Neuronal stem cell (in vitro differentiated cells): ENCODE data around the gene IRGC.

Experiments used
- DNase-seq: peaks from one replicate; pipeline ENCODE4 v3.0.0-alpha.2; 2013; ENCODE audit warnings: low spot score
- H2AFZ ChIP-seq: one replicate; pipeline ENCODE4 v1.6.1; 2013; ENCODE audit warnings: mild to moderate bottlenecking, low read length, inconsistent platforms
- H2AK5ac ChIP-seq: 2 replicates; pipeline ENCODE4 v1.6.1; 2013; ENCODE audit warnings: low read depth, mild to moderate bottlenecking, inconsistent platforms, low read length, moderate library complexity, mixed read lengths
- H2BK120ac ChIP-seq: 2 replicates; pipeline ENCODE4 v1.6.1; 2013; ENCODE audit warnings: low read depth, mild to moderate bottlenecking, inconsistent platforms, low read length, moderate library complexity, mixed read lengths
- H2BK12ac ChIP-seq: one replicate; pipeline ENCODE4 v1.6.1; 2013; ENCODE audit warnings: low read length, inconsistent platforms
- H2BK15ac ChIP-seq: 2 replicates; pipeline ENCODE4 v1.6.1; 2013; ENCODE audit warnings: mild to moderate bottlenecking, low read length, inconsistent platforms, mixed read lengths
- H2BK5ac ChIP-seq: one replicate; pipeline ENCODE4 v1.6.1; 2013; ENCODE audit warnings: inconsistent platforms, mild to moderate bottlenecking, low read length, moderate library complexity
- H3K14ac ChIP-seq: one replicate; pipeline ENCODE4 v1.6.1; 2013; ENCODE audit warnings: low read length, inconsistent platforms
- H3K18ac ChIP-seq: 2 replicates; pipeline ENCODE4 v1.6.1; 2013; ENCODE audit warnings: low read length, inconsistent platforms
- H3K23ac ChIP-seq: 2 replicates; pipeline ENCODE4 v1.6.1; 2013; ENCODE audit warnings: low read depth, mild to moderate bottlenecking, mixed read lengths, low read length, inconsistent platforms; ENCODE audit not compliant: poor library complexity
- H3K27ac ChIP-seq: replicated peaks from 3 replicates; pipeline ENCODE4 v1.5.1; 2013; ENCODE audit warnings: low read length, inconsistent platforms
- H3K27me3 ChIP-seq, 3 experiments: 2 replicates each; pipeline ENCODE4 v1.6.1; 2013; ENCODE audit warnings: low read length in 3 of 3, mild to moderate bottlenecking in 2 of 3, inconsistent platforms in 1 of 3, low read depth in 1 of 3, mixed read lengths in 1 of 3, moderate library complexity in 1 of 3; ENCODE audit not compliant: control insufficient read depth in 3 of 3, insufficient read depth in 3 of 3
- H3K36me3 ChIP-seq, 2 donors: replicated peaks in 1 of 2; 2 replicates each; pipeline ENCODE4 v1.6.1; 2013; ENCODE audit warnings: low read length in 2 of 2; ENCODE audit not compliant: control insufficient read depth in 2 of 2, insufficient read depth in 2 of 2
- H3K4ac ChIP-seq: 2 replicates; pipeline ENCODE4 v1.6.1; 2013; ENCODE audit warnings: inconsistent platforms, mild to moderate bottlenecking, low read length, moderate library complexity
- H3K4me1 ChIP-seq, 2 donors: 1 replicate in 1 of 2; 2 replicates in 1 of 2; pipeline ENCODE4 v1.6.1; 2013; ENCODE audit warnings: low read length in 2 of 2, low read depth in 1 of 2; ENCODE audit not compliant: control insufficient read depth in 2 of 2, insufficient read depth in 1 of 2
- H3K4me2 ChIP-seq: one replicate; pipeline ENCODE4 v1.6.1; 2013; ENCODE audit warnings: mild to moderate bottlenecking, low read length, inconsistent platforms; ENCODE audit not compliant: insufficient read depth, poor library complexity, severe bottlenecking
- H3K4me3 ChIP-seq, 2 donors: 2 replicates each; pipeline ENCODE4 v1.5.1; 2013; ENCODE audit warnings: low read length in 2 of 2, mild to moderate bottlenecking in 2 of 2, inconsistent platforms in 1 of 2, moderate library complexity in 1 of 2
- H3K79me1 ChIP-seq: one replicate; pipeline ENCODE4 v1.6.1; 2013; ENCODE audit warnings: low read depth, mild to moderate bottlenecking, inconsistent platforms, low read length, moderate library complexity
- H3K9ac ChIP-seq: one replicate; pipeline ENCODE4 v1.6.1; 2013; ENCODE audit warnings: mild to moderate bottlenecking, low read depth, low read length, inconsistent platforms; ENCODE audit not compliant: poor library complexity
- H3K9me3 ChIP-seq, 2 donors: replicated peaks in 1 of 2; 2 replicates each; pipeline versions ENCODE3 to v1.6.1; 2013; ENCODE audit warnings: low read length in 2 of 2, mild to moderate bottlenecking in 2 of 2, inconsistent platforms in 1 of 2, low read depth in 1 of 2, mixed read lengths in 1 of 2, moderate library complexity in 1 of 2; ENCODE audit not compliant: control insufficient read depth in 2 of 2, insufficient read depth in 1 of 2
- H4K8ac ChIP-seq: one replicate; pipeline ENCODE4 v1.6.1; 2013; ENCODE audit warnings: low read depth, mild to moderate bottlenecking, inconsistent platforms, low read length, moderate library complexity
- H4K91ac ChIP-seq: one replicate; pipeline ENCODE4 v1.6.1; 2013; ENCODE audit warnings: low read length, low read depth, mild to moderate bottlenecking, inconsistent platforms; ENCODE audit not compliant: poor library complexity
- WGBS, 2 donors: extraction: QIAGEN DNeasy Blood & Tissue Kit; methylation state at CpG; one replicate each; pipeline ENCODE4 v1.1.7; 2013; ENCODE audit warnings: missing lambda C conversion rate in 2 of 2, mixed read lengths in 1 of 2; ENCODE audit not compliant: insufficient read length in 2 of 2, insufficient replicate concordance in 1 of 2; ENCODE audit errors: extremely low coverage in 2 of 2; 5-methylcytosine and 5-hydroxymethylcytosine counted together

IRGC gene

DNA sequence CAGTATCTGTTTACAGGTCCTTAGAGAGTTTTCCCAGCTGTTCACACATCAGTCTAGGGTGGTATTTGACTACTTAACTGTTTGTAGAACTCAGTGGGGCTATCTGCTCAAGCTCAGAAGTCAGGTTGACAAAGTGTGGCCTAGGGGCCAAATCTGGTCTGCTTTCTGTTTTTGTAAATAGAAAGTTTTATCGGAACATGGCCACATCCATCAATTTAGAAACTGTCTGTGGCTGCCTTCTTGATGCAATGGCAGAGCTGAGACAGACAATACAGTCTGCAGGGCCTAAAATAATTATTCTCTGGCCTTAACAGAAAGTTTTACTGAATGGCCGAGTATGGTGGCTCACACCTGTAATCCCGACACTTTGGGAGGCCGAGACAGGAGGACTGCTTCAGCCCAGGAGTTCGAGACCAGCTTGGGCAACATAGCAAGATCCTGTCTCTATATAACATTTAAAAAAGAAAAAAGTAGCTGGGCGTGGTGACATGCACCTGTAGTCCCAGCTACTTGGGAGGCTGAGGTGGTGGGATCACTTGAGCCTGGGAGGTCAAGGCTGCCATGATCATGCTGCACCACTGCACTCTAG lies 36.5 kb downstream of the IRGC start:
- DNase-seq, result no peak
- no peak overlapping the region for H4K8ac ChIP-seq
- no peak overlapping the region for H3K18ac ChIP-seq
- peaks cover 3% of the 10 kb centered on the region for H3K79me1 ChIP-seq
- no peak overlapping the region for H3K23ac ChIP-seq
- H3K4me2 ChIP-seq, result no peak overlapping the region
- H3K9me3 ChIP-seq, result no peaks in the 10 kb centered on the region
- no peak overlapping the region for H3K14ac ChIP-seq
- H3K9ac ChIP-seq, result no peak overlapping the region
- no peak overlapping the region for H2BK5ac ChIP-seq
- no peak overlapping the region for H2AFZ ChIP-seq
- no peak overlapping the region for H4K91ac ChIP-seq
- H2BK12ac ChIP-seq, result no peak overlapping the region
- H2BK120ac ChIP-seq, result no peak overlapping the region
- H2BK15ac ChIP-seq, result no peak overlapping the region
- peaks cover 26 to 59% of the 10 kb centered on the region in 2 donors for H3K36me3 ChIP-seq
- no CpG with 5 or more reads among the region's 6 CpGs for WGBS, 2 donors
- H2AK5ac ChIP-seq, result no peak overlapping the region
- H3K27ac ChIP-seq, result no peak overlapping the region
- no peak overlapping the region for H3K4ac ChIP-seq
- H3K4me3 ChIP-seq, result no peak overlapping the region
- H3K27me3 ChIP-seq, result no peaks in the 10 kb centered on the region
- H3K4me1 ChIP-seq, result no peaks in the 10 kb centered on the region

DNA sequence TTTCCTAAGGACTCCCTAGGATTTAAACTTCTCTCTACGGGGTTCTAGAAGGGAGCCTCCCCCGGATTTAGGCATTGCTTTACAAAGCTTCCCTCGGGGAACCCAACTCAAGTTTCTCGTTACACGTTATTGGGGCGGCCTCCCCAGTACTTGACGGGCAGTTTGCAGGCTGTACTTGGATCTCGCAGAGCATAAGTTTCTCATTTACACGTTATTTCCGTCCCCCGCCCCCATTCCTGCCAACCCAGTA lies 38.3 kb downstream of the IRGC start:
- no peak overlapping the region for H3K23ac ChIP-seq
- peak overlapping the region; percentile 99 for H2AFZ ChIP-seq
- peak overlapping the region; percentile 76 for H3K9ac ChIP-seq
- H3K14ac ChIP-seq, result no peak overlapping the region
- H3K4ac ChIP-seq, result no peak overlapping the region
- peak overlapping the region; percentile 51 for H3K27ac ChIP-seq
- no peak overlapping the region for H2BK15ac ChIP-seq
- peaks cover 0 to 2% of the 10 kb centered on the region in 2 donors for H3K4me1 ChIP-seq
- H3K9me3 ChIP-seq, result no peaks in the 10 kb centered on the region
- H2BK120ac ChIP-seq, result no peak overlapping the region
- WGBS, 2 donors, result no CpG with 5 or more reads among the region's 11 CpGs
- no peak for DNase-seq
- H2AK5ac ChIP-seq, result no peak overlapping the region
- no peaks in the 10 kb centered on the region for H3K27me3 ChIP-seq
- peak overlapping the region; percentile 9 for H2BK5ac ChIP-seq
- H3K4me3 ChIP-seq, result peak overlapping the region; percentile 86 to 94
- H3K4me2 ChIP-seq, result peak overlapping the region; percentile 60
- peaks cover 16 to 41% of the 10 kb centered on the region in 2 donors for H3K36me3 ChIP-seq
- peaks cover 3% of the 10 kb centered on the region for H3K79me1 ChIP-seq
- no peak overlapping the region for H2BK12ac ChIP-seq
- H4K91ac ChIP-seq, result no peak overlapping the region
- H3K18ac ChIP-seq, result peak overlapping the region; percentile 93
- H4K8ac ChIP-seq, result no peak overlapping the region

DNA sequence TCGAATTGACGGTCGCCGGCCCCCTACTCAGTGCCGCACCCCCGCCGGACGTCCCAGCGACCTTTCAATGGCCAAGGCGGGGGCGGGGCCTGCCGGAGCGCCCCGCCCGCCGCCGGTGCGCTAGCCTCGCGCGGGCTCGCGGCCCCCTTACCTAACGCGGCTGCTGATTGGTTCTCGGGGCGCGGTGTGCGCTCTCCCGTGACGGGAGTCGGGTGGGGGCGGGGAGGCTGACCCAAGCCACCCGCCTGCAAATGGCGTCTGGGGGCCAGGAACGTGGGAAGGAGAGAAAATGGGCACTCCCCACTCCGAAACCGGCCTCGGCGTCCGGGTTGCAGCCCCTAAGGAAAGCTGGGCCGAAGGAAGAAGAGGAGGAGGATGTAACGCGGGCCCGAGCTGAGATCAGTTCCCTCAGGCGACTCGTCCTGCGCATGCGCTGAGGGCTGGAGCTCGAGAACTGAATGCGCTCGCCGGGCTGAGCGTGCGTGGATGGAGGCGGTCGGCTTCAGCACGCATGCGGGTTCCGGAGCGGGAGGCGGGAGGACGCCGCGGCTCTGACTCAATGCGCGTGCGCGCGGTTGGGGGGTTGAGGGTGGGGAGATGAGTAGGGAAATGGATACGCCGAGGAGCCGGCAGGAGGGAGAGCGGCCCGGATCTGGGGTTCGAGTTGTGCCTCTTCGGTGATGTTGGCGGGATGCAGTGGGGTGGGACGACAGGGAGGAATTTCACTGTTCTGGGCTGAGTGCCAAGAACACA lies 38.8 kb downstream of the IRGC start, which contains the start of gene SMG9:
Gene SMG9 (minus strand): TSS at position 460 of the 753 bp plus-strand sequence. CDS start 4,221 bp downstream, outside the sequence.
- Histone ChIP-seq H3K14ac (peak within 1 kb of the TSS; percentile 59), H2BK5ac (peak within 1 kb of the TSS; percentile 77), H3K79me1 (peaks cover 3% of the 10 kb centered on the region), H2BK120ac (no peak within 1 kb of the TSS), H3K23ac (peak within 1 kb of the TSS; percentile 95), H3K4me2 (peak within 1 kb of the TSS; percentile 92), H3K4me1 (peaks cover 0 to 6% of the 10 kb centered on the region in 2 donors), H3K27ac (peak within 1 kb of the TSS; percentile 99), H4K91ac (peak within 1 kb of the TSS; percentile 93), H2BK15ac (peak within 1 kb of the TSS; percentile 98), H3K4me3 (peak within 1 kb of the TSS; percentile 86 to 94), H2AFZ (peak within 1 kb of the TSS; percentile 99), H3K9ac (peak within 1 kb of the TSS; percentile 94), H3K9me3 (no peaks in the 10 kb centered on the region), H3K27me3 (no peaks in the 10 kb centered on the region), H4K8ac (peak within 1 kb of the TSS; percentile 90), H2BK12ac (peak within 1 kb of the TSS; percentile 93), H2AK5ac (peak within 1 kb of the TSS; percentile 93), H3K18ac (peak within 1 kb of the TSS; percentile 100), H3K36me3 (peaks cover 11 to 36% of the 10 kb centered on the region in 2 donors), H3K4ac (no peak within 1 kb of the TSS)
- peak; percentile 99 for DNase-seq
- WGBS, 2 donors, result no CpG with 5 or more reads among the region's 79 CpGs

DNA sequence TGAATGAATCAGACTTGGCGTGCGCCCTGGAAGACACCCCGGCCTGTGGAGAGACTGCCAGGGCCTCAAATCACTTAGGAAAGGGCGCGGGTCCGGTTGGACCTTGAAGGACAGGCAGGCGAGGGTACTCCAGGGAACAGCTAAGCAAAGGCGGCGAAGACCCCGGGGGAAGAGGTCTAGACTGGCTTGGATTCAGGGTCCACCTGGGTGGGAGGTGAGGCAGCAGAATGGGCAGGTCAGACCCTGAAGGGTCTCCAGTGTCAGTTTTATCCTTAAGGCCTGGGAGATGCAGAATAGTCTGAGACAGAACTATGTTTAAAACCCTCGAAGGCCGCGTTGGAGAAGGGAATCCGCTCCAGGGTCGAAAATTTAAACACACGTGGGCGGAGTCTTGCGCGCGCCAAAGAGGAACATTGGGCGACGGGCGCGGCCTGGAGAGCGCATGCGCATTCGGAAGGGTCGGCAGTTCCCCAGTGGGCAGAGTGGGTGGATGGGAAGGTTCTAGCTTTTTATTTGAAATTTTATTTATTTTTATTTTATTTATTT lies 39.5 kb downstream of the IRGC start:
- H3K4me1 ChIP-seq, result peaks cover 0 to 6% of the 10 kb centered on the region in 2 donors
- peak overlapping the region; percentile 90 for H4K8ac ChIP-seq
- DNase-seq, result peak; percentile 58
- H3K36me3 ChIP-seq, result peaks cover 6 to 29% of the 10 kb centered on the region in 2 donors
- H3K14ac ChIP-seq, result peak overlapping the region; percentile 58
- H3K27ac ChIP-seq, result peak overlapping the region; percentile 92
- peak overlapping the region; percentile 93 for H2BK12ac ChIP-seq
- no peaks in the 10 kb centered on the region for H3K9me3 ChIP-seq
- H3K9ac ChIP-seq, result peak overlapping the region; percentile 93
- H3K4ac ChIP-seq, result no peak overlapping the region
- H4K91ac ChIP-seq, result peak overlapping the region; percentile 48
- H3K4me3 ChIP-seq, result peak overlapping the region; percentile 86 to 94
- peak overlapping the region; percentile 92 for H3K4me2 ChIP-seq
- H2BK120ac ChIP-seq, result no peak overlapping the region
- H3K79me1 ChIP-seq, result peaks cover 3% of the 10 kb centered on the region
- H3K18ac ChIP-seq, result peak overlapping the region; percentile 98
- peak overlapping the region; percentile 77 for H2BK5ac ChIP-seq
- H2AK5ac ChIP-seq, result peak overlapping the region; percentile 93
- H2AFZ ChIP-seq, result peak overlapping the region; percentile 99
- no CpG with 5 or more reads among the region's 28 CpGs for WGBS, 2 donors
- H3K27me3 ChIP-seq, result no peaks in the 10 kb centered on the region
- H2BK15ac ChIP-seq, result peak overlapping the region; percentile 98
- H3K23ac ChIP-seq, result peak overlapping the region; percentile 95
